ENCODE data around the gene OSGEPL1.

The OSGEPL1 gene

DNA sequence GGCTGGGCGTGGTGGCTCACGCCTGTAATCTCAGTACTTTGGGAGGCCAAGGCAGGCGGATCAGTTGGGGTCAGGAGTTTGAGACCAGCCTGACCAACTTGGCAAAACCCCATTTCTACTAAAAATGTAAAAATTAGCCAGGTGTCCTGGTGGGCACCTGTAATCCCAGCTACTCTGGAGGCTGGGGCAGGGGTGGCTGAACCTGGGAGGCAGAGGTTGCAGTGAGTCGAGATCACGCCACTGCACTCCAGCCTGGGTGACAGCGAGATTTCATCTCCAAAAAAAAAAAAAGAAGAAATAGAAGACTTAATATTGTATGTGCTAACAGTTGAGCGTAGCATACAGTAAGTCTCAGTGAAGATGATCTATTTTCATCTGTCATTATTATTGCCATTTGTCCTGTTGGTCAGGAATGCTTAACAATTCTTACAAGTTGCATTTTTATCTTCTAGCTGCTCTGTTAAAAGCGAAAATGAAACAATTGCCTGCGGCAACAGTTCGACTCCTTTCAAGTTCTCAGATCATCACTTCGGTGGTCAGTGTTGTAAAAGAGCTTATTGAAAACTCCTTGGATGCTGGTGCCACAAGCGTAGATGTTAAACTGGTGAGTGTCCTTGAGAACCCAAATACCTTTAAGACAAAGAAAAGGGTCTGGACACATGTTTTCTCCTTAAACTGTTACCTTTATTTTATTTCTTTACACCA lies 28.9 kb upstream of the OSGEPL1 start:
- Histone ChIP-seq H3K9ac (ENCODE audit: low read length) (no peak overlapping the region), H3K27ac (ENCODE audit: low read length) (no peak overlapping the region), H3K36me3 (replicated peaks; ENCODE audit: low read depth, low read length) (peaks cover 33% of the 10 kb centered on the region), H2AFZ (ENCODE audit: low read depth, low read length) (no peak overlapping the region), H3K27me3 (ENCODE audit: low read depth, low read length) (no peaks in the 10 kb centered on the region), H3K4me2 (ENCODE audit: low read length) (no peak overlapping the region), H4K20me1 (ENCODE audit: insufficient read depth, low read length) (no peaks in the 10 kb centered on the region), H3K9me3 (ENCODE audit: insufficient read depth, low read length) (no peaks in the 10 kb centered on the region), H3K79me2 (ENCODE audit: low read length) (peaks cover 50% of the 10 kb centered on the region), H3K4me1 (ENCODE audit: low read length) (no peaks in the 10 kb centered on the region), H3K4me3 (ENCODE audit: low read length) (no peak overlapping the region)
- TF ChIP-seq EZH2phosphoT487 (IDR thresholded peaks at IDR 0.05; ENCODE audit: low read depth) = no peak
- TF ChIP-seq, protein P1, sequence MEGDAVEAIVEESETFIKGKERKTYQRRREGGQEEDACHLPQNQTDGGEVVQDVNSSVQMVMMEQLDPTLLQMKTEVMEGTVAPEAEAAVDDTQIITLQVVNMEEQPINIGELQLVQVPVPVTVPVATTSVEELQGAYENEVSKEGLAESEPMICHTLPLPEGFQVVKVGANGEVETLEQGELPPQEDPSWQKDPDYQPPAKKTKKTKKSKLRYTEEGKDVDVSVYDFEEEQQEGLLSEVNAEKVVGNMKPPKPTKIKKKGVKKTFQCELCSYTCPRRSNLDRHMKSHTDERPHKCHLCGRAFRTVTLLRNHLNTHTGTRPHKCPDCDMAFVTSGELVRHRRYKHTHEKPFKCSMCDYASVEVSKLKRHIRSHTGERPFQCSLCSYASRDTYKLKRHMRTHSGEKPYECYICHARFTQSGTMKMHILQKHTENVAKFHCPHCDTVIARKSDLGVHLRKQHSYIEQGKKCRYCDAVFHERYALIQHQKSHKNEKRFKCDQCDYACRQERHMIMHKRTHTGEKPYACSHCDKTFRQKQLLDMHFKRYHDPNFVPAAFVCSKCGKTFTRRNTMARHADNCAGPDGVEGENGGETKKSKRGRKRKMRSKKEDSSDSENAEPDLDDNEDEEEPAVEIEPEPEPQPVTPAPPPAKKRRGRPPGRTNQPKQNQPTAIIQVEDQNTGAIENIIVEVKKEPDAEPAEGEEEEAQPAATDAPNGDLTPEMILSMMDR (IDR thresholded peaks at IDR 0.05; ENCODE audit: low read depth, low read length) = no peak

- H3K9me3 ChIP-seq (ENCODE audit: insufficient read depth, low read length) = no peaks in the 10 kb centered on the region
- TF ChIP-seq, protein P1 (IDR thresholded peaks at IDR 0.05; ENCODE audit: low read depth, low read length) = no peak
- TF ChIP-seq EZH2phosphoT487 (IDR thresholded peaks at IDR 0.05; ENCODE audit: low read depth) = no peak
- H3K4me2 ChIP-seq (ENCODE audit: low read length) = peak within 1 kb of the TSS; percentile 93
- H4K20me1 ChIP-seq (ENCODE audit: insufficient read depth, low read length) = no peaks in the 10 kb centered on the region
- peaks cover 83% of the 10 kb centered on the region for H3K79me2 ChIP-seq (ENCODE audit: low read length)
- peaks cover 34% of the 10 kb centered on the region for H3K36me3 ChIP-seq (replicated peaks; ENCODE audit: low read depth, low read length)
- peak within 1 kb of the TSS; percentile 80 for H3K4me3 ChIP-seq (ENCODE audit: low read length)
- H3K9ac ChIP-seq (ENCODE audit: low read length) = peak within 1 kb of the TSS; percentile 89
- H3K27me3 ChIP-seq (ENCODE audit: low read depth, low read length) = no peaks in the 10 kb centered on the region
- H3K27ac ChIP-seq (ENCODE audit: low read length) = peak within 1 kb of the TSS; percentile 82
- peaks cover 14% of the 10 kb centered on the region for H3K4me1 ChIP-seq (ENCODE audit: low read length)
- peak within 1 kb of the TSS; percentile 83 for H2AFZ ChIP-seq (ENCODE audit: low read depth, low read length)
Observed at GRCh38 chr2:189783927-189784867, 21.6 kb upstream of the OSGEPL1 start, which contains the start of the genes ORMDL1 and PMS1. ORMDL1 (minus strand) TSS chr2:189784339; CDS start chr2:189782595, 1,744 bp downstream. PMS1 (plus strand) TSS chr2:189784450; CDS start chr2:189791810, 7,360 bp downstream.

- Histone ChIP-seq H2AFZ (ENCODE audit: low read depth, low read length) (peak overlapping the region; percentile 53), H4K20me1 (ENCODE audit: insufficient read depth, low read length) (no peaks in the 10 kb centered on the region), H3K9me3 (ENCODE audit: insufficient read depth, low read length) (no peaks in the 10 kb centered on the region), H3K9ac (ENCODE audit: low read length) (peak overlapping the region; percentile 89), H3K4me1 (ENCODE audit: low read length) (peaks cover 14% of the 10 kb centered on the region), H3K79me2 (ENCODE audit: low read length) (peaks cover 76% of the 10 kb centered on the region), H3K4me3 (ENCODE audit: low read length) (peak overlapping the region; percentile 80), H3K36me3 (replicated peaks; ENCODE audit: low read depth, low read length) (peaks cover 32% of the 10 kb centered on the region), H3K4me2 (ENCODE audit: low read length) (peak overlapping the region; percentile 85), H3K27ac (ENCODE audit: low read length) (peak overlapping the region; percentile 82), H3K27me3 (ENCODE audit: low read depth, low read length) (no peaks in the 10 kb centered on the region)
- TF ChIP-seq, protein P1 (IDR thresholded peaks at IDR 0.05; ENCODE audit: low read depth, low read length) = no peak
- TF ChIP-seq EZH2phosphoT487 (IDR thresholded peaks at IDR 0.05; ENCODE audit: low read depth) = no peak
Observed at GRCh38 chr2:189783451-189783926, 20.9 kb upstream of the OSGEPL1 start.
